ENCODE data around the gene TELO2. TPM values are rescaled to one million over a fixed set of nuclear protein-coding genes. Genes with fewer than 3 reads are reported as not detected.

The TELO2 gene
- total RNA-seq, 1 donor from 2014 or later = 17.7 TPM

- Histone ChIP-seq H3K9me3 (replicated peaks) (no peaks in the 10 kb centered on the region), H3K4me3 (peak overlapping the region; percentile 43), H3K4me1 (peaks cover 93% of the 10 kb centered on the region), H3K27me3 (ENCODE audit: low read depth) (no peaks in the 10 kb centered on the region), H3K36me3 (peaks cover 42% of the 10 kb centered on the region), H3K27ac (replicated peaks) (peak overlapping the region; percentile 98)
- intact Hi-C loops (cut with micrococcal nuclease) = no loop called here
- TF ChIP-seq, protein P1, sequence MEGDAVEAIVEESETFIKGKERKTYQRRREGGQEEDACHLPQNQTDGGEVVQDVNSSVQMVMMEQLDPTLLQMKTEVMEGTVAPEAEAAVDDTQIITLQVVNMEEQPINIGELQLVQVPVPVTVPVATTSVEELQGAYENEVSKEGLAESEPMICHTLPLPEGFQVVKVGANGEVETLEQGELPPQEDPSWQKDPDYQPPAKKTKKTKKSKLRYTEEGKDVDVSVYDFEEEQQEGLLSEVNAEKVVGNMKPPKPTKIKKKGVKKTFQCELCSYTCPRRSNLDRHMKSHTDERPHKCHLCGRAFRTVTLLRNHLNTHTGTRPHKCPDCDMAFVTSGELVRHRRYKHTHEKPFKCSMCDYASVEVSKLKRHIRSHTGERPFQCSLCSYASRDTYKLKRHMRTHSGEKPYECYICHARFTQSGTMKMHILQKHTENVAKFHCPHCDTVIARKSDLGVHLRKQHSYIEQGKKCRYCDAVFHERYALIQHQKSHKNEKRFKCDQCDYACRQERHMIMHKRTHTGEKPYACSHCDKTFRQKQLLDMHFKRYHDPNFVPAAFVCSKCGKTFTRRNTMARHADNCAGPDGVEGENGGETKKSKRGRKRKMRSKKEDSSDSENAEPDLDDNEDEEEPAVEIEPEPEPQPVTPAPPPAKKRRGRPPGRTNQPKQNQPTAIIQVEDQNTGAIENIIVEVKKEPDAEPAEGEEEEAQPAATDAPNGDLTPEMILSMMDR (IDR thresholded peaks at IDR 0.05; ENCODE audit: borderline replicate concordance) = no peak
- DNase-seq = no peak
Measured at GRCh38 chr16:1550069-1550468, 56.9 kb downstream of the TELO2 start.

- peak overlapping the region; percentile 98 for H3K27ac ChIP-seq (replicated peaks)
- peaks cover 87% of the 10 kb centered on the region for H3K4me1 ChIP-seq
- no peak for DNase-seq
- TF ChIP-seq, protein P1 (IDR thresholded peaks at IDR 0.05; ENCODE audit: borderline replicate concordance) = no peak
- no peaks in the 10 kb centered on the region for H3K9me3 ChIP-seq (replicated peaks)
- H3K27me3 ChIP-seq (ENCODE audit: low read depth) = no peaks in the 10 kb centered on the region
- peaks cover 48% of the 10 kb centered on the region for H3K36me3 ChIP-seq
- peak overlapping the region; percentile 12 for H3K4me3 ChIP-seq
- intact Hi-C loops (cut with micrococcal nuclease) = no loop called here
Measured at GRCh38 chr16:1550696-1551095, 57.5 kb downstream of the TELO2 start.

DNA sequence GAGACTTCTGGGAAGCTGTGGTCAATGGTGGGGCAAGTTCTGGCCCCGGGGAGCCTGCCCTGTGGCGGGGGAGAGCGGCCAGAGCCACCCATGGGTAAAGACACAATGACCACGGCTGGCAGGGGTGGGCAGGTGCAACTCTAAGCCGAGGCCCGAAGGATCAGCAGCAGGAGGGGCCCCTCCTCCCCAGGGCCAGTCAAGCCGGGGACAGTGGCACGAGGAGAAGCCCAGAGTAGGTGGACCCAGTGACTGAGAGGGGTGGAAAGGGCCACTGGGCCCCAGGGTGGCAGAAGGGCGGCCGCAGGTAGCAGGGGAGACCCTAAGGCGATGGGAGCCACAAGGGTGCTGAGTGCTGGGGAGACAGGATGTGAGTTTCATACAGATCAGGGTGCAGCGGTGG, 58.0 kb downstream of the TELO2 start:
- H3K36me3 ChIP-seq = peaks cover 53% of the 10 kb centered on the region
- H3K4me3 ChIP-seq = peak overlapping the region; percentile 12
- H3K27me3 ChIP-seq (ENCODE audit: low read depth) = no peaks in the 10 kb centered on the region
- H3K4me1 ChIP-seq = peaks cover 82% of the 10 kb centered on the region
- H3K27ac ChIP-seq (replicated peaks) = peak overlapping the region; percentile 98
- intact Hi-C loops (cut with micrococcal nuclease) = no loop called here
- no peak for DNase-seq
- H3K9me3 ChIP-seq (replicated peaks) = no peaks in the 10 kb centered on the region
- TF ChIP-seq, protein P1 (IDR thresholded peaks at IDR 0.05; ENCODE audit: borderline replicate concordance) = no peak

GRCh38 chr16:1552129-1552528, 59.0 kb downstream of the TELO2 start:
- Histone ChIP-seq H3K9me3 (replicated peaks) (no peaks in the 10 kb centered on the region), H3K36me3 (peaks cover 56% of the 10 kb centered on the region), H3K4me3 (peak overlapping the region; percentile 12), H3K4me1 (peaks cover 74% of the 10 kb centered on the region), H3K27ac (replicated peaks) (peak overlapping the region; percentile 98), H3K27me3 (ENCODE audit: low read depth) (no peaks in the 10 kb centered on the region)
- DNase-seq = no peak
- TF ChIP-seq, protein P1 (IDR thresholded peaks at IDR 0.05; ENCODE audit: borderline replicate concordance) = no peak
- intact Hi-C loops (cut with micrococcal nuclease) = no loop called here

DNA sequence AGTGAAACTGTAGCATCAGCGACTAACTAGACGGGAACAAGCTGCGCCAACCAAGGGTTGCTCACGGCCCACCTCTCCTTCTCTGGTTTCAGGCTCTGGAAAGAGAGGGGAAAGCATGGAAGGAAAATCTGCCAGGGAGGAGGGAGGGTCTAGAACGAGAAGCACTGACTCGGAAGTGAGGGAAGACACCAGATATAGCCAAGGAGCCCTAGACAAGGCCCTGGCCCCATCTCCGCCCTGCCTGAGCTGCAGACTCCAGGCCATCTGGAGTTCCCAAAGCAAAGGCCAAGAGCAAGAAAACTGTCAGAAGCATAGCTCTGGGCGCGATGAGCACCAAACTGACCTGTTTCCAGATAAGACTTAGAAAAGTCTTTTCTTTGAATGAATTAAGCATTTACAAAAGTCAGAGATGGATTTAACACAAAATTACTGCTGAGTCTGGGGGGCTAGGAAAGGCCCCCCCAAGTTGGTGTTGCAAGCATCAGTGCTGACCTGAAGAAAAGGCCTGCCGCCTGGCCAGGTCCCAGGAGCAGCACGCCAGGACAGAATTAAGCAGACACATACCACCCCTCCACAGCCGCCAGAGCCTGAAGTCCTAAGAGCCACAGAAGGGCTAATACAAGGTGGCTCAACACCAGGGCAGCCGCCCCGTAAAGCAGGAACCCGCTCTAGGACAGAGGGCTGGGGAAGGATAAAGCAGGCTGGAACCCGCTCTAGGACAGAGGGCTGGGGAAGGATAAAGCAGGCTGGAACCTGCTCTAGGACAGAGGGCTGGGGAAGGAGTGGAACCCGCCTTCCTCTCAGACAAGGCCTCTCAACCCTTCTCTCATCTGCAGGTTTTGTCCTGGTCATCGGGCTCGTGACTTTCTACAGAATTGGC, 61.0 kb downstream of the TELO2 start:
- H3K36me3 ChIP-seq = peaks cover 69% of the 10 kb centered on the region
- no peak for DNase-seq

More for the DNA sequence above, 61.0 kb downstream of the TELO2 start:
- no peak overlapping the region for H3K4me3 ChIP-seq
- intact Hi-C loops (cut with micrococcal nuclease) = no loop called here
- H3K27me3 ChIP-seq (ENCODE audit: low read depth) = no peaks in the 10 kb centered on the region
- H3K4me1 ChIP-seq = peaks cover 61% of the 10 kb centered on the region
- no peaks in the 10 kb centered on the region for H3K9me3 ChIP-seq (replicated peaks)
- peak overlapping the region; percentile 98 for H3K27ac ChIP-seq (replicated peaks)
- TF ChIP-seq, protein P1 (IDR thresholded peaks at IDR 0.05; ENCODE audit: borderline replicate concordance) = no peak

All from left ventricle myocardium inferior (tissue), 1 donor.